ENCODE data around the gene OSBP.

DNA sequence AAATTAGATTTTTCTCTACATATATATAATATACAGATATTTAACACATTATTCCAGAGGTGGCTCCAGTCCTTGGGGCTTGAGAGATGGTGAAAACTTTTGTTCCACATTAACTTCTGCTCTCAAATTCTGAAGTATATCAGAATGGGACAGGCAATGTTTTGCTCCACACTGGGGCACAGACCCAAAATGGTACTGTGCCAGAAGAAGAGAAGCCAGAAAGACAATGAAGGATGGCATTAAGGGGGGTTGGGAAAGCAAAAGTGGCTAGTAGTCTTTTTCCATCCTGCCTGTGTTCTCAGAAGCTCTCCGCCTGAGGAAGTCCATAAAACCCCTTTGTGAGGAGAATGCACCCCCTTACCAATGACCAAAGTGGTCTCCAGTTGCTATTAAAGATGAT lies 40.1 kb downstream of the OSBP start:
- TF ChIP-seq, protein P1, sequence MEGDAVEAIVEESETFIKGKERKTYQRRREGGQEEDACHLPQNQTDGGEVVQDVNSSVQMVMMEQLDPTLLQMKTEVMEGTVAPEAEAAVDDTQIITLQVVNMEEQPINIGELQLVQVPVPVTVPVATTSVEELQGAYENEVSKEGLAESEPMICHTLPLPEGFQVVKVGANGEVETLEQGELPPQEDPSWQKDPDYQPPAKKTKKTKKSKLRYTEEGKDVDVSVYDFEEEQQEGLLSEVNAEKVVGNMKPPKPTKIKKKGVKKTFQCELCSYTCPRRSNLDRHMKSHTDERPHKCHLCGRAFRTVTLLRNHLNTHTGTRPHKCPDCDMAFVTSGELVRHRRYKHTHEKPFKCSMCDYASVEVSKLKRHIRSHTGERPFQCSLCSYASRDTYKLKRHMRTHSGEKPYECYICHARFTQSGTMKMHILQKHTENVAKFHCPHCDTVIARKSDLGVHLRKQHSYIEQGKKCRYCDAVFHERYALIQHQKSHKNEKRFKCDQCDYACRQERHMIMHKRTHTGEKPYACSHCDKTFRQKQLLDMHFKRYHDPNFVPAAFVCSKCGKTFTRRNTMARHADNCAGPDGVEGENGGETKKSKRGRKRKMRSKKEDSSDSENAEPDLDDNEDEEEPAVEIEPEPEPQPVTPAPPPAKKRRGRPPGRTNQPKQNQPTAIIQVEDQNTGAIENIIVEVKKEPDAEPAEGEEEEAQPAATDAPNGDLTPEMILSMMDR (IDR thresholded peaks at IDR 0.05) = no peak
- TF ChIP-seq POLR2A (IDR thresholded peaks at IDR 0.05) = no peak
- TF ChIP-seq POLR2AphosphoS5 (IDR thresholded peaks at IDR 0.05) = no peak
- TF ChIP-seq EP300 (IDR thresholded peaks at IDR 0.05) = no peak

Measured in stomach (tissue), 4 donors.